Right lobe of liver (tissue), 6 donors: ENCODE results near the gene SUFU. TPM values are rescaled to one million over a fixed set of nuclear protein-coding genes. Genes with fewer than 3 reads are reported as not detected.
A peak's percentile ranks its signal among the peaks of the same experiment; 100 is the strongest.

ENCODE experiments used
- ATAC-seq, 4 donors: fragments of 200-7000 bp; cut with Tn5 transposase; one replicate each; pipeline ENCODE4 v1.9.1; 2020; ENCODE audit warnings: mild to moderate bottlenecking in 4 of 4, moderate library complexity in 4 of 4
- DNase-seq, 3 donors: peaks; one replicate each; pipeline ENCODE4 v3.0.0-alpha.2; 2020
- H3K27ac ChIP-seq, 3 donors: fragments of 200-600 bp; one replicate each; pipeline ENCODE4 v1.8.0; 2022
- H3K27me3 ChIP-seq, 2 donors: fragments of 200-600 bp; one replicate each; pipeline ENCODE4 v1.8.0; 2022
- H3K36me3 ChIP-seq, 4 donors: fragments of 200-600 bp; sonication (generic) in 1 of 4; one replicate each; pipeline versions ENCODE4 v1.5.1 to v1.8.0; 2017 to 2022; ENCODE audit warnings: control low read depth in 1 of 4
- H3K4me1 ChIP-seq, 4 donors: fragments of 200-600 bp; sonication (generic) in 1 of 4; one replicate each; pipeline versions ENCODE4 v1.5.1 to v1.8.0; 2017 to 2022; ENCODE audit warnings: control low read depth in 1 of 4
- H3K4me3 ChIP-seq, 3 donors: fragments of 200-600 bp; one replicate each; pipeline ENCODE4 v1.8.0; 2022
- H3K9me3 ChIP-seq, 4 donors: fragments of 200-600 bp; sonication (generic) in 1 of 4; one replicate each; pipeline versions ENCODE4 v1.5.1 to v1.8.0; 2017 to 2022; ENCODE audit warnings: control low read depth in 1 of 4
- POLR2A ChIP-seq: fragments of 450-650 bp; IDR thresholded peaks from one replicate; pipeline ENCODE4 v1.6.1; 2017; ENCODE audit warnings: antibody characterized with exemption, mild to moderate bottlenecking
- WGBS: methylation state at CpG from one replicate; pipeline ENCODE4 v1.1.6; 2018; ENCODE audit warnings: low coverage, low lambda C conversion rate; ENCODE audit not compliant: insufficient coverage; ENCODE audit errors: missing lambda C conversion rate; 5-methylcytosine and 5-hydroxymethylcytosine counted together
- intact Hi-C, 2 donors: fragments of 100-400 bp; cut with DNase I; formaldehyde crosslinking; loops; one replicate each; pipeline versions ENCODE4 v1.11.2 to v1.14.1; 2022
- total RNA-seq, 6 experiments: library from RNA; depleted of rRNA in 2 of 6; stranded (reverse); fragments of >200 nt in 2 of 6; fragmentation: NEBNext Ultra II Directional in 3 of 6; extraction: Animal tissue kit (Norgen Biotek cat#: 25700) in 3 of 6; gene quantifications; one replicate each; pipeline versions ENCODE4 v1.1.0 to v1.2.4, GENCODE V29; 2016 to 2023
- TF ChIP-seq, protein P1 (sequence below), 4 donors: fragments of 200-600 bp in 3 of 4; fragments of 450-650 bp in 1 of 4; IDR thresholded peaks; one replicate each; pipeline versions ENCODE4 v1.5.1 to v1.8.0; 2016 to 2022; ENCODE audit warnings: antibody characterized with exemption in 4 of 4, mild to moderate bottlenecking in 2 of 4
- donor health status: DM: no; HTN: yes; CAD: no.
- donor health status: DM: no; HTN: no; CAD: no.
- donor health status: DM: no; HTN: no; CAD: no.
- donor health status: DM: no; HTN: yes; CAD: no.
- donor health status: DM: no; HTN: yes; CAD: no.

Gene SUFU
- total RNA-seq, 6 experiments from 2014 or later: 4.2 to 6.2 (median 5.1) TPM

DNA sequence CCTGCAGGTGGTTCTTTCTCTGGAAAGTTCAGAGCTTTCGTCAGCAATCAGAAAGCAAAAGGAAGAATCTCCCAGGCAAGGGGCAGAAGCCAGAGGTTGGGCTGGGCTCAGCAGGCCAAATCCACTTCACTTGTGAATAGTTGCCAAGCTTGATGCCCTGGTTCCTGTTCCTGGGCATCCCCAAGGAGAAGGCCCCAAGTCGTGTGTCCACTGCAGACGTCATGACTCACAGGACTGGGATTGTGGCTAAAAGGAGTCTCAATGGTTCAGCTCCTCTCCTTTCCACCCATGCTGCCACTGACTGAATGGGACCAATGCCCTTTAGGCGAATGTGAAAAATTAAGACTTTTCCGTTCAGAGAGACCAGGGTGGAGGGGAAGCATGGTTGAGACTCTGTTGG is 101.9 kb downstream of the SUFU start:
- no peak for DNase-seq
- TF ChIP-seq, protein P1, sequence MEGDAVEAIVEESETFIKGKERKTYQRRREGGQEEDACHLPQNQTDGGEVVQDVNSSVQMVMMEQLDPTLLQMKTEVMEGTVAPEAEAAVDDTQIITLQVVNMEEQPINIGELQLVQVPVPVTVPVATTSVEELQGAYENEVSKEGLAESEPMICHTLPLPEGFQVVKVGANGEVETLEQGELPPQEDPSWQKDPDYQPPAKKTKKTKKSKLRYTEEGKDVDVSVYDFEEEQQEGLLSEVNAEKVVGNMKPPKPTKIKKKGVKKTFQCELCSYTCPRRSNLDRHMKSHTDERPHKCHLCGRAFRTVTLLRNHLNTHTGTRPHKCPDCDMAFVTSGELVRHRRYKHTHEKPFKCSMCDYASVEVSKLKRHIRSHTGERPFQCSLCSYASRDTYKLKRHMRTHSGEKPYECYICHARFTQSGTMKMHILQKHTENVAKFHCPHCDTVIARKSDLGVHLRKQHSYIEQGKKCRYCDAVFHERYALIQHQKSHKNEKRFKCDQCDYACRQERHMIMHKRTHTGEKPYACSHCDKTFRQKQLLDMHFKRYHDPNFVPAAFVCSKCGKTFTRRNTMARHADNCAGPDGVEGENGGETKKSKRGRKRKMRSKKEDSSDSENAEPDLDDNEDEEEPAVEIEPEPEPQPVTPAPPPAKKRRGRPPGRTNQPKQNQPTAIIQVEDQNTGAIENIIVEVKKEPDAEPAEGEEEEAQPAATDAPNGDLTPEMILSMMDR (IDR thresholded peaks at IDR 0.05): no peak
- no peak for TF ChIP-seq POLR2A
- Histone ChIP-seq H3K4me3 (no peak overlapping the region), H3K36me3 (peaks cover 0 to 8% (median 0%) of the 10 kb centered on the region in 4 donors), H3K27ac (no peak overlapping the region), H3K27me3 (no peaks in the 10 kb centered on the region), H3K4me1 (no peaks in the 10 kb centered on the region), H3K9me3 (no peaks in the 10 kb centered on the region)
- intact Hi-C loops: no loop called here
- ATAC-seq: no peak
- 92% methylated on average over 4 of the region's 5 CpGs for WGBS

- Histone ChIP-seq H3K27me3 (no peaks in the 10 kb centered on the region), H3K9me3 (no peaks in the 10 kb centered on the region), H3K36me3 (peaks cover 0 to 5% (median 0%) of the 10 kb centered on the region in 4 donors), H3K4me1 (no peaks in the 10 kb centered on the region), H3K4me3 (no peak overlapping the region), H3K27ac (no peak overlapping the region)
- DNase-seq (no peak), ATAC-seq (no peak)
- intact Hi-C loops: no loop called here
- TF ChIP-seq, protein P1 (IDR thresholded peaks at IDR 0.05): no peak
- TF ChIP-seq POLR2A: no peak
- WGBS: 80% methylated on average over 1 of the region's 2 CpGs
These were observed 104.7 kb downstream of the SUFU start for GRCh38 chr10:102608487-102608886.

GRCh38 chr10:102610441-102610887 is 106.7 kb downstream of the SUFU start:
- intact Hi-C loops: no loop called here
- no peaks in the 10 kb centered on the region for H3K9me3 ChIP-seq
- H3K27ac ChIP-seq: no peak overlapping the region
- WGBS: 90% methylated on average over 8 of the region's 10 CpGs
- H3K36me3 ChIP-seq: peaks cover 0 to 3% (median 0%) of the 10 kb centered on the region in 4 donors
- H3K4me1 ChIP-seq: no peaks in the 10 kb centered on the region
- TF ChIP-seq, protein P1 (IDR thresholded peaks at IDR 0.05): no peak
- TF ChIP-seq POLR2A: no peak
- ATAC-seq: no peak
- H3K4me3 ChIP-seq: no peak overlapping the region
- H3K27me3 ChIP-seq: no peaks in the 10 kb centered on the region
- no peak for DNase-seq

DNA sequence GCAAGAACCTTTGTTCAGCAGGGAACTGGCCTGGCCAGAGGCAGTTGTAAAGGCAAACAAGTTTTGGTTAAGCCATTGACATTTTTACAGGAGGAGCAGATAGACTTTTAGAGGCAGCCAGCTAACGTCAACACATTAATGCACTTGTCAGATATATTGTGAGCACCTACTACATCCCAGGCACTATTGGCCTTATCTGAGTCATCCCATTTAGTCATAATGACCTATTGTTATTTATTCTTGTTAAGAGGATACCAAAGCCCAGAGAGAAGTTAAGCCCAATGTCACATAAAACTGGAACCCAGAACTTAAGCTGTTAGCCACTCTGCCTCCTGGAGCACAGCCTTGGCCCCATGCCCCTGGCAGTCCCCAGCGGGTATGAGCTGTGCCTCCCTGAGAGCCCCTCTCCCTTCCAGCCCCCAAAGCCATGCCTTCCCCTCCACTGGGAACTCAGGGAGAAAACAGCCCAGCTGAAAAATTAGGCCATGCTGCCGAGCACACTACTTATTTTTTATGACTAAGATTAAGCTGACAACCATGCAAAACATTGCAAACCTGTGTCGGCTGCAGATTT is 107.8 kb downstream of the SUFU start:
- no peak overlapping the region for H3K4me3 ChIP-seq
- no peaks in the 10 kb centered on the region for H3K27me3 ChIP-seq
- H3K4me1 ChIP-seq: no peaks in the 10 kb centered on the region
- no peaks in the 10 kb centered on the region for H3K9me3 ChIP-seq
- intact Hi-C loops: no loop called here
- WGBS: 48% methylated on average over 2 of the region's 4 CpGs
- peaks cover 0 to 8% (median 0%) of the 10 kb centered on the region in 4 donors for H3K36me3 ChIP-seq
- TF ChIP-seq POLR2A: no peak
- TF ChIP-seq, protein P1 (IDR thresholded peaks at IDR 0.05): no peak
- no peak overlapping the region for H3K27ac ChIP-seq
- ATAC-seq (peak in 1 of 4 donors; percentile 15), DNase-seq (peak in 1 of 3 donors; percentile 17)
